H9 (cell line): ENCODE measurements around the gene STK26. TPM values are rescaled to one million over a fixed set of nuclear protein-coding genes. Genes with fewer than 3 reads are reported as not detected.

Experiments used
- DNase-seq: peaks from one replicate; pipeline ENCODE4 v3.0.0-alpha.2; 2017
- H2AFZ ChIP-seq: one replicate; pipeline ENCODE4 v1.6.1; 2013; ENCODE audit warnings: mild to moderate bottlenecking, low read length, control low read depth, moderate library complexity
- H2AK5ac ChIP-seq: 2 replicates; pipeline ENCODE4 v1.6.1; 2013; ENCODE audit warnings: low read length, control low read depth, mixed read lengths; ENCODE audit not compliant: insufficient read length
- H2BK120ac ChIP-seq: one replicate; pipeline ENCODE4 v1.6.1; 2013; ENCODE audit warnings: low read depth, mild to moderate bottlenecking, low read length, control low read depth, inconsistent platforms; ENCODE audit not compliant: poor library complexity, severe bottlenecking
- H2BK12ac ChIP-seq: 2 replicates; pipeline ENCODE4 v1.6.1; 2013; ENCODE audit warnings: low read length, control low read depth, mixed read lengths, low read depth; ENCODE audit not compliant: insufficient read length
- H2BK15ac ChIP-seq: 2 replicates; pipeline ENCODE4 v1.6.1; 2013; ENCODE audit warnings: low read depth, low read length, control low read depth
- H2BK20ac ChIP-seq: one replicate; pipeline ENCODE4 v1.6.1; 2013; ENCODE audit warnings: low read depth, mild to moderate bottlenecking, low read length, control low read depth, inconsistent platforms; ENCODE audit not compliant: poor library complexity, severe bottlenecking
- H2BK5ac ChIP-seq: 2 replicates; pipeline ENCODE4 v1.6.1; 2013; ENCODE audit warnings: low read length, control low read depth, mixed read lengths; ENCODE audit not compliant: insufficient read length
- H3K14ac ChIP-seq: 2 replicates; pipeline ENCODE4 v1.6.1; 2013; ENCODE audit warnings: low read length, control low read depth; ENCODE audit not compliant: insufficient read depth
- H3K18ac ChIP-seq: 2 replicates; pipeline ENCODE4 v1.6.1; 2013; ENCODE audit warnings: low read depth, mild to moderate bottlenecking, mixed read lengths, low read length, control low read depth; ENCODE audit not compliant: insufficient read length
- H3K23ac ChIP-seq: 2 replicates; pipeline ENCODE4 v1.6.1; 2013; ENCODE audit warnings: low read length, control low read depth, mixed read lengths, low read depth; ENCODE audit not compliant: insufficient read length
- H3K23me2 ChIP-seq: 2 replicates; pipeline ENCODE4 v1.6.1; 2013; ENCODE audit warnings: low read depth, mild to moderate bottlenecking, mixed read lengths, low read length, control low read depth; ENCODE audit not compliant: insufficient read length, poor library complexity, severe bottlenecking
- H3K27ac ChIP-seq: 2 replicates; pipeline ENCODE4 v1.5.1; 2013; ENCODE audit warnings: low read length, control low read depth, mixed read lengths, low read depth; ENCODE audit not compliant: insufficient read length
- H3K27me3 ChIP-seq: 2 replicates; pipeline ENCODE4 v1.6.1; 2013; ENCODE audit warnings: low read length, control low read depth, inconsistent platforms; ENCODE audit not compliant: insufficient read depth
- H3K4ac ChIP-seq: 2 replicates; pipeline ENCODE4 v1.6.1; 2013; ENCODE audit warnings: low read depth, mild to moderate bottlenecking, control low read depth, inconsistent platforms, low read length, moderate library complexity
- H3K4me1 ChIP-seq: 2 replicates; pipeline ENCODE4 v1.6.1; 2013; ENCODE audit warnings: low read length, control low read depth, inconsistent platforms; ENCODE audit not compliant: insufficient read depth
- H3K4me2 ChIP-seq: 2 replicates; pipeline ENCODE4 v1.6.1; 2013; ENCODE audit warnings: low read length, control low read depth, mixed read lengths; ENCODE audit not compliant: insufficient read length, insufficient read depth
- H3K56ac ChIP-seq: 2 replicates; pipeline ENCODE4 v1.6.1; 2013; ENCODE audit warnings: low read depth, mild to moderate bottlenecking, mixed read lengths, low read length, control low read depth; ENCODE audit not compliant: insufficient read length
- H3K79me1 ChIP-seq: 2 replicates; pipeline ENCODE4 v1.6.1; 2013; ENCODE audit warnings: low read depth, mild to moderate bottlenecking, moderate library complexity, low read length, control low read depth, inconsistent platforms; ENCODE audit not compliant: insufficient read depth, poor library complexity, severe bottlenecking
- H3K79me2 ChIP-seq: 2 replicates; pipeline ENCODE4 v1.6.1; 2013; ENCODE audit warnings: low read length, control low read depth, inconsistent platforms; ENCODE audit not compliant: insufficient read depth
- H3K9ac ChIP-seq: 2 replicates; pipeline ENCODE4 v1.6.1; 2013; ENCODE audit warnings: low read length, control low read depth, mixed read lengths; ENCODE audit not compliant: insufficient read length; ENCODE audit errors: extremely low read depth
- H3K9me3 ChIP-seq: one replicate; pipeline ENCODE4 v1.6.1; 2013; ENCODE audit warnings: low read depth, low read length, inconsistent platforms; ENCODE audit not compliant: control insufficient read depth
- H3T11ph ChIP-seq: one replicate; pipeline ENCODE4 v1.6.1; 2013; ENCODE audit warnings: mild to moderate bottlenecking, low read length, control low read depth, inconsistent platforms
- H4K20me1 ChIP-seq: one replicate; pipeline ENCODE4 v1.6.1; 2013; ENCODE audit not compliant: control insufficient read depth, insufficient read length, insufficient read depth
- H4K5ac ChIP-seq: 2 replicates; pipeline ENCODE4 v1.6.1; 2013; ENCODE audit warnings: low read depth, mild to moderate bottlenecking, mixed read lengths, low read length, control low read depth; ENCODE audit not compliant: insufficient read length
- H4K8ac ChIP-seq: replicated peaks from 2 replicates; pipeline ENCODE4 v1.6.1; 2013; ENCODE audit warnings: low read length, control low read depth, mixed read lengths, low read depth; ENCODE audit not compliant: insufficient read length
- H4K91ac ChIP-seq: 2 replicates; pipeline ENCODE4 v1.6.1; 2013; ENCODE audit warnings: low read depth, mild to moderate bottlenecking, moderate library complexity, mixed read lengths, low read length, control low read depth; ENCODE audit not compliant: insufficient read length
- H3K27ac Mint-ChIP-seq, 3 experiments: 2 replicates in 2 of 3; 3 replicates in 1 of 3; pipeline ENCODE4 v1.8.0; 2020 to 2021; ENCODE audit warnings: mixed read lengths in 3 of 3, mild to moderate bottlenecking in 1 of 3, moderate library complexity in 1 of 3
- H3K27me3 Mint-ChIP-seq: 2 replicates; pipeline ENCODE4 v1.8.0; 2021; ENCODE audit warnings: low read depth, mild to moderate bottlenecking, moderate library complexity, mixed read lengths
- H3K36me3 Mint-ChIP-seq, 3 experiments: 2 replicates in 2 of 3; 3 replicates in 1 of 3; pipeline ENCODE4 v1.8.0; 2020 to 2021; ENCODE audit warnings: low read depth in 3 of 3, mixed read lengths in 3 of 3; ENCODE audit not compliant: insufficient read depth in 1 of 3
- H3K4me1 Mint-ChIP-seq, 2 experiments: 2 replicates each; pipeline ENCODE4 v1.8.0; 2020; ENCODE audit warnings: mixed read lengths in 2 of 2
- H3K4me3 Mint-ChIP-seq, 2 experiments: 2 replicates in 1 of 2; 3 replicates in 1 of 2; pipeline ENCODE4 v1.8.0; 2020 to 2021; ENCODE audit warnings: mild to moderate bottlenecking in 2 of 2, mixed read lengths in 2 of 2, moderate library complexity in 1 of 2
- H3K9me3 Mint-ChIP-seq, 2 experiments: 2 replicates in 1 of 2; 3 replicates in 1 of 2; pipeline ENCODE4 v1.8.0; 2020; ENCODE audit warnings: mild to moderate bottlenecking in 2 of 2, mixed read lengths in 2 of 2, moderate library complexity in 1 of 2
- WGBS: extraction: QIAGEN DNeasy Blood & Tissue Kit; methylation state at CpG from one replicate; pipeline ENCODE4 v1.1.7; 2013; ENCODE audit warnings: missing lambda C conversion rate, low lambda C conversion rate, mixed read lengths; ENCODE audit not compliant: insufficient read length; ENCODE audit errors: extremely low coverage; 5-methylcytosine and 5-hydroxymethylcytosine counted together
- total RNA-seq: library from RNA; stranded (reverse); gene quantifications from 2 replicates; pipeline ENCODE4 v1.2.1, GENCODE V29; 2021
- TF ChIP-seq, protein P1 (sequence below): fragments of 200-600 bp; sonication (generic); conservative IDR thresholded peaks from 3 replicates; pipeline ENCODE4 v1.8.0; 2021; ENCODE audit warnings: antibody characterized with exemption, mild to moderate bottlenecking

STK26 gene
- total RNA-seq, 1 experiment from 2014 or later = 99.2 TPM

GRCh38 chrX:132045456-132045855, 22.4 kb downstream of the STK26 start:
- Histone ChIP-seq H3K4ac (no peak overlapping the region), H2AFZ (no peak overlapping the region), H3K27me3 (no peaks in the 10 kb centered on the region), H3K27ac (peak overlapping the region; percentile 19), H3K18ac (no peak overlapping the region), H4K20me1 (no peaks in the 10 kb centered on the region), H3K4me1 (peaks cover 11% of the 10 kb centered on the region; the same call in 1 of the 2 replicates), H2BK5ac (no peak overlapping the region), H3K23me2 (no peaks in the 10 kb centered on the region), H3K14ac (no peak overlapping the region), H3K79me1 (peaks cover 2% of the 10 kb centered on the region), H2AK5ac (no peak overlapping the region), H2BK12ac (no peak overlapping the region), H3K23ac (no peak overlapping the region), H3K79me2 (peaks cover 11% of the 10 kb centered on the region; the same call in 1 of the 2 replicates), H2BK15ac (no peak overlapping the region), H4K8ac (no peak overlapping the region), H3K56ac (no peak overlapping the region), H2BK20ac (no peak overlapping the region), H4K91ac (no peak overlapping the region), H4K5ac (no peak overlapping the region), H3K4me2 (no peak overlapping the region), H3T11ph (no peak overlapping the region), H3K9me3 (no peaks in the 10 kb centered on the region), H2BK120ac (no peak overlapping the region), H3K9ac (no peak overlapping the region)
- TF ChIP-seq, protein P1, sequence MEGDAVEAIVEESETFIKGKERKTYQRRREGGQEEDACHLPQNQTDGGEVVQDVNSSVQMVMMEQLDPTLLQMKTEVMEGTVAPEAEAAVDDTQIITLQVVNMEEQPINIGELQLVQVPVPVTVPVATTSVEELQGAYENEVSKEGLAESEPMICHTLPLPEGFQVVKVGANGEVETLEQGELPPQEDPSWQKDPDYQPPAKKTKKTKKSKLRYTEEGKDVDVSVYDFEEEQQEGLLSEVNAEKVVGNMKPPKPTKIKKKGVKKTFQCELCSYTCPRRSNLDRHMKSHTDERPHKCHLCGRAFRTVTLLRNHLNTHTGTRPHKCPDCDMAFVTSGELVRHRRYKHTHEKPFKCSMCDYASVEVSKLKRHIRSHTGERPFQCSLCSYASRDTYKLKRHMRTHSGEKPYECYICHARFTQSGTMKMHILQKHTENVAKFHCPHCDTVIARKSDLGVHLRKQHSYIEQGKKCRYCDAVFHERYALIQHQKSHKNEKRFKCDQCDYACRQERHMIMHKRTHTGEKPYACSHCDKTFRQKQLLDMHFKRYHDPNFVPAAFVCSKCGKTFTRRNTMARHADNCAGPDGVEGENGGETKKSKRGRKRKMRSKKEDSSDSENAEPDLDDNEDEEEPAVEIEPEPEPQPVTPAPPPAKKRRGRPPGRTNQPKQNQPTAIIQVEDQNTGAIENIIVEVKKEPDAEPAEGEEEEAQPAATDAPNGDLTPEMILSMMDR = no peak
- no peak for DNase-seq
- Mint-ChIP-seq H3K36me3 (peaks cover 0 to 2% (median 0%) of the 10 kb centered on the region in 3 experiments; a peak in 2 of 7 replicates), H3K27ac (peak overlapping the region; percentile 45 to 89 (median 57); a peak in 6 of 7 replicates), H3K27me3 (no peaks in the 10 kb centered on the region), H3K9me3 (no peaks in the 10 kb centered on the region), H3K4me1 (peaks cover 52 to 57% of the 10 kb centered on the region in 2 experiments), H3K4me3 (peak overlapping the region in 1 of 2 experiments; percentile 34; a peak in 1 of 5 replicates)
- no CpG with 5 or more reads among the region's 2 CpGs for WGBS
